ENCODE measurements around the gene BPI.
"Not testable (repeated sequence)": the region's sequence is repeated elsewhere in the genome, so short reads cannot be mapped to it uniquely, and the experiment has no call there.

Gene BPI

DNA sequence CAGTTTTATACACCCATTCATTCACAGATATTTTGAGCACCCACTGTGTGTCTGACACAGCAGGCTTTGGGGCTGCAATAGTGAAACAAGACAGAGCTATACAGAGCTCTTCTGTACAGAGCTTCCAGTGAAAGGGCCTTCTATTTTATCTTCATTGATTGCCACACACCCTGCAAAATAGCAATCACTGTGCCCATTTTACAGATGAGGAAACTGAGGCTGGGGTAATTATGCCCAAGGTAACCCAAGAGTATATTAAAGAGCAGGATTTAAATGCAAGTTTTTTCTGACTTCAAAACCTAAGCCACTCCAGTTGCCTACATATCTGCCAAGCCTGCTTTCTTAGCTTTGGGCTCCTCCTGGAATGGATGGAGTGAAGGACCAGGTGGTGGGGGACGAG lies 4.5 kb downstream of the BPI start:
- H3K36me3 Mint-ChIP-seq, result no peaks in the 10 kb centered on the region
- no peaks in the 10 kb centered on the region for H3K9me3 Mint-ChIP-seq
- no peak overlapping the region for H3K4me3 Mint-ChIP-seq
- no peak overlapping the region for H3K27ac Mint-ChIP-seq
- peaks cover 28% of the 10 kb centered on the region for H3K27me3 Mint-ChIP-seq
- H3K4me1 Mint-ChIP-seq, result peaks cover 13% of the 10 kb centered on the region

DNA sequence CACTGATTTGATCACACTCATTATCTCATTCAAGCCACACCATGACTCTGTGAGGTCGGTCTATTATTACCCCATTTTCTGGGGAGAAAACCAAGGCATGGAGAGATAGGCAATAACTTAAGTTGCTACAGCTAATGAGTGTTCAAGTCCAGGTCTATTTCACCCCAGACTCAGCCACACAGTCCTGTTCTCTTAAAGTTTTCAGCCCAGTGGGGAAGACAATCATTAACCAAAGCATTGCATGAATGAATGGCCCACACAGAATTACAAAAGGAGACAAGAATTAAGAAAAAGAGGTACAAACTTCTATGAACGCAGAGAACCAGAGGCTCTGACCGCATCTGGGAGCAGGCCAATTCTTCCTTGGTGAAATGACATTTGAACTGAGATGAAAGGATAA lies 7.1 kb downstream of the BPI start:
- Mint-ChIP-seq H3K36me3 (no peaks in the 10 kb centered on the region), H3K9me3 (no peaks in the 10 kb centered on the region), H3K4me3 (no peak overlapping the region), H3K27ac (no peak overlapping the region), H3K4me1 (no peaks in the 10 kb centered on the region), H3K27me3 (peaks cover 11% of the 10 kb centered on the region)

DNA sequence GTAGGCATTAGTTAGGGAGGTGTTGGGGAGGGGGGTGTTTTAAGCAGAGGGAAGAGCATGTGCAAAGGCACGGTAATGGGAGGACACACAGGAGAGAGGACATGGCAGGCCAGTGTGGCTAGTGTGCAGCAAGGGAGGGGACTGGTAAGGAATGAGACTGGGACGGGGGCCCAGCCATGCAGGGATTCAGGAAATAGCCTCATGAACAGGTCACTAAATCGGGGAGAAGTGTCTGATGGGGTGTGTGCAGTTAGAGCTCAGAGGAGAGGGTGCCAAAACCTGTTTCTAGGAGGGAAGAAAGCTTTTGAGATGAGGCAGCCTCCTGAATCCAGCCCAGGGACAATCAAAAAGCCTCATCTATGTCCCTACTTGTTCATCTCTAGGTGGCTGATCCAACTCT lies 7.5 kb downstream of the BPI start:
- H3K36me3 Mint-ChIP-seq, result no peaks in the 10 kb centered on the region
- peaks cover 7% of the 10 kb centered on the region for H3K27me3 Mint-ChIP-seq
- no peaks in the 10 kb centered on the region for H3K4me1 Mint-ChIP-seq
- H3K4me3 Mint-ChIP-seq, result no peak overlapping the region
- no peaks in the 10 kb centered on the region for H3K9me3 Mint-ChIP-seq
- H3K27ac Mint-ChIP-seq, result no peak overlapping the region

DNA sequence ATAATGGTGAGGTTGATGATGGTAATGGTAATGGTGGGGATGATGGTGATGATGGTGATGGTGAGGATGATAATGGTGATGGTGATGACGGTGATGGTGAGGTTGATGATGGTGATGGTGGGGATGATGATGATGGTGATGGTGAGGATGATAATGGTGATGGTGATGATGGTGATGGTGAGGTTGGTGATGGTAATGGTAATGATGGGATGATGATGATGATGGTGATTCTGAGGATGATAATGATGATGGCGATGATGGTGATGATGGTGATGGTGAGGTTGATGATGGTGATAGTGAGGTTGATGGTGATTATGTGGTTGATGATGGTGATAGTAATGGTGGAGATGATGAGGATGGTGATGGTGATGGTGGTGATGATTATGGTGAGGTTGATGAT lies 9.7 kb downstream of the BPI start:
- no peak overlapping the region for H3K27ac Mint-ChIP-seq
- H3K4me3 Mint-ChIP-seq, result no peak overlapping the region
- no peaks in the 10 kb centered on the region for H3K36me3 Mint-ChIP-seq
- no peaks in the 10 kb centered on the region for H3K9me3 Mint-ChIP-seq
- peaks cover 6% of the 10 kb centered on the region for H3K27me3 Mint-ChIP-seq
- H3K4me1 Mint-ChIP-seq, result no peaks in the 10 kb centered on the region

DNA sequence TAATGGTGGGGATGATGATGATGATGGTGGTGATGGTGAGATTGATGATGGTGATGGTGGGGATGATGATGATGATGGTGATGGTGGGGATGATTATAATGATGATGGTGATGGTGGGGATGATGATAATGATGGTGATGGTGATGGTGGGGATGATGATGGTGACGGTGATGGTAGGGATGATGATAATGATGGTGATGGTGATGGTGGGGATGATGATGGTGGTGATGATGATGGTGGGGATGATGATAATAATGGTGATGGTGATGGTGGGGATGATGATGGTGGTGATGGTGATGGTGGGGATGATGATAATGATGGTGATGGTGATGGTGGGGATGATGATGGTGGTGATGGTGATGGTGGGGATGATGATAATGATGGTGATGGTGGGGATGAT lies 10.4 kb downstream of the BPI start:
- not testable (repeated sequence) for H3K9me3 Mint-ChIP-seq

DNA sequence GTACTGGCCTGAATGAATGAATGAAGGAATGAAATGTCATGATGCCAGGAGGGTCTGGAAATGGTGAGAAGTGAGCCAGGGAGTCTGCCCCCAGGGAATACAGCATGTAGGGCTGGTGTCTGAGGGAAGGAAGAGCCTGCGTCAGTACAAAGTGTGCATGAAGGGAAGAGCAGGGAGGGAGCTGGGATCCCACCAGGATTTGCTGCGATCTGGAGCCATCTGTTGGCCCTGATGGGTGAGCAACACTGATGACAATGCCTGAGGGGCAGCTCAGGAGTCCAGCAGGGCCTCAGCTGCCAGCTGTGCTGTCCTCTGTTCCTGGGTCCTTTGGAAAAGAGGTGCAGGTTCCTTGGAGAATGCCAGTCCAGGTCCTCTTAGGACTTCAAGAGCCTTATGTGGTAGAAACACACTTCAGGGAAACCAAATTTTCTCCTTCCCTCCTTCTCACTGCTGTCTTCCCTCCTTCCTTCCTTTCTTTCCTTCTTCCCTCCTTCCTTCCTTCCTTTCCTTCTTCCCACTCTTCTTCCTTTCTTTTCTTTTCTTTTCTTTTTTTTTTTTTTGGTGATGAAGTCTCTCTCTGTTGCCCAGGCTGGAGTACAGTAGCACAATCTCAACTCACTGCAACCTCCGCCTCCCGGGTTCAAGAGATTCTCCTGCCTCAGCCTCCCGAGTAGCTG lies 11.5 kb downstream of the BPI start:
- no peak overlapping the region for H3K4me3 Mint-ChIP-seq
- no peaks in the 10 kb centered on the region for H3K4me1 Mint-ChIP-seq
- no peaks in the 10 kb centered on the region for H3K9me3 Mint-ChIP-seq
- H3K27me3 Mint-ChIP-seq, result peaks cover 12% of the 10 kb centered on the region
- H3K36me3 Mint-ChIP-seq, result no peaks in the 10 kb centered on the region
- H3K27ac Mint-ChIP-seq, result no peak overlapping the region

More for the DNA sequence above, 10.4 kb downstream of the BPI start:
- not testable (repeated sequence) for H3K27me3 Mint-ChIP-seq, H3K36me3 Mint-ChIP-seq, H3K4me3 Mint-ChIP-seq, H3K27ac Mint-ChIP-seq, H3K4me1 Mint-ChIP-seq

DNA sequence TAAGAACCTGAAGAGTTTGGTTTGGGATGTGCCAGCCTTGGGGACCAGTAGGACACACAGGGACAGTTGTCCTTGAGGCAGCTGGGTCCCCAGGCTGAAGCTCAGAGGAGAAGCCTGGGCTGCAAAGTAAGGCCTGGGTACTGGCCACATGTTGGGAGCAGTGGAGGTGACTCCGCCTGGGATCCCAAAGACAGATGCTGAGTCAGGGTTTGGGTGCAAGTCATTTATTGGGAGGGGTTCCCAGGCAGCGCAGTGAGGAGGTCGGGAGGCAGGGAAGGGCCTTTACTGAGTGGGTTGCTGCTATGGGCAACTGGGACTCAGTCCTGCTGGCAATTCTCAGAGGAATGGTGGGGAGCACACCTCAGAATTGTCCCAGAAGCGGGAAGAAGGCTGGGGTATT lies 12.4 kb downstream of the BPI start:
- Mint-ChIP-seq H3K4me1 (no peaks in the 10 kb centered on the region), H3K4me3 (no peak overlapping the region), H3K27ac (no peak overlapping the region), H3K9me3 (no peaks in the 10 kb centered on the region), H3K27me3 (peaks cover 13% of the 10 kb centered on the region), H3K36me3 (no peaks in the 10 kb centered on the region)

DNA sequence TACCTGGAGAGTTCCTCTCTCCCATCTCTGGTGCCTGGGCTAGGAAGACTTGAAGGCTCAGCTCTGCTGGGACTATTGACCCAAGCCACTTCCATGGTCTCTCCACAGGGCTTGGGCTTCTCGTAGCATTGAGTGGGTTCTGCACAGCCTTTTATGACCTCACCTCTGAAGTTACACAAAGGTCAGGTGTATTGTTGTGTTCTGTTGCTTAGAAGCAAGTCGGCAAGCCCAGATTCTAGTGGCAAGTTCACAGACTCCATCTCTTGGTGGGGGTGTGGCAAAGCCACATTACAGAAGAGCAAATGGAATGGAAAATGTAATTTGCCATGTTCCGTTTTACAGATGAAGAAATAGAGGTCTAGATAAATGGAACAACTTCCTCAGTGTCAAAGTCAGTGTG lies 13.5 kb downstream of the BPI start:
- Mint-ChIP-seq H3K27me3 (peaks cover 15% of the 10 kb centered on the region), H3K4me1 (no peaks in the 10 kb centered on the region), H3K36me3 (no peaks in the 10 kb centered on the region), H3K9me3 (no peaks in the 10 kb centered on the region), H3K27ac (no peak overlapping the region), H3K4me3 (no peak overlapping the region)

DNA sequence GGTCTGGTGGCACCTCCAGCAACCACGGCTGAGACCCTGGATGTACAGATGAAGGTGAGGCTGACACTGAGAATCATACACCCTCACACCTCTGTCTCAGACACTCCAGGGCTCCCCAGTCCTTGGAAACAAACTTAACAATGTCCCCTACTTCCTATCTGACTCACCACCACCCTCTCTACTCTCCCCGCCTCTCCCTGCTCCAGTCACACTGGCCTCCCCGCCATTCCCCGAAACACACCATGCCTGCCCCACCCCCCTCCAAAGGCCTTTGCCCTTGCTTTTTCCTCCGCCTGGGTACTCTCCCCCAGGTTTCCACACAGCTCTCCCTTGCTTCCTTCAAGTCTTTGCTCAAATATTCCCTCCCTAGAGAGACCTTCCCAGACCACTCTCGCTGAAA lies 16.3 kb downstream of the BPI start:
- Mint-ChIP-seq H3K27me3 (peaks cover 15% of the 10 kb centered on the region), H3K9me3 (no peaks in the 10 kb centered on the region), H3K4me3 (no peak overlapping the region), H3K4me1 (no peaks in the 10 kb centered on the region), H3K27ac (no peak overlapping the region), H3K36me3 (no peaks in the 10 kb centered on the region)

DNA sequence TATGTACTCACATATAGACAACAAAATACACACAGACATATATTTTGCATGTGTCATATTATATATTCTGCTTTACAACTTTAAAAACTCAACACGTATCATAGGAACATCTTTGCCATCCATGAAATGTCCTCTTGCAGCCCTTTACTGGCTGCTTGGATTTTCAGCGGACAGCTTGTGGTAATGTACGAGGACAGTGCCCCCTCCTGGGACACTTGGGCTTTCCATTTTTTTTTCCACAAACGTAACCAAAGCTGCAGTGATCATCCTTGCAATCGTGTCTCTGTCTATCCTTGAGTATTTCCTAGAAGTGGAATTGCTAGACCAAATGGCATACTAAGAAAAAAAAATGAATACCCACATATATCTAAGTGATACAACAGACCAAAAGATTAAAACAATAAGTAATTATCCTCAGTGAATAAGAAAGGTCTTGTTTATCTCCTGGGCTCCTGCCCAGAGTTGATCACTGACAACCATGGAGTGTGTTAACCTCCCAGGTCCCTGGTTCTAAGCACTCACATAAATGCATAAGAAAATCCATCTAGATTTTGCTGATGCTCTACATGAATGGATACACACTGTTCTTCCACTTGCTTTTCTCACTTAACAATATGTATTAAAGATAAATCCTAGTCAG lies 18.1 kb downstream of the BPI start:
- no peaks in the 10 kb centered on the region for H3K4me1 Mint-ChIP-seq
- H3K27me3 Mint-ChIP-seq, result peaks cover 14% of the 10 kb centered on the region
- H3K9me3 Mint-ChIP-seq, result no peaks in the 10 kb centered on the region
- H3K27ac Mint-ChIP-seq, result no peak overlapping the region
- no peak overlapping the region for H3K4me3 Mint-ChIP-seq
- no peaks in the 10 kb centered on the region for H3K36me3 Mint-ChIP-seq

DNA sequence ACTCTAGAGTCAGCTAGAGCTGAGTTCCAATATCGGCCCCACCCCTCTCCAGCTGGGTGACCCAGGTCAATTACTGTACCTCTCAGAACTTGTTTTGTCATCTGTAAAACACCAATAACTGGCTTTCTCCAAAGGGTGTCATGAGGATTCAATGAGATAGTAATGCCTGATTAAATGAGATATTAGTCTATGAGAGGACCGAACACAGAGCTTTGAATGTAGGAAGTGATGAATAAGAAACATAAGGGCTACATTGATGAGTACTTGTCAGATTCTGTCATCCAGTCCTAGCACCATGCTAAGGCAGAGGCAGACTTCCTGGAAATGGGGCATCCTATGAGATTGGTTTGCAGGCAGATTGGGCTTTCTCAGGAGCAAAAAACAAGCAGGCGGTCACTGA lies 20.2 kb downstream of the BPI start:
- H3K9me3 Mint-ChIP-seq, result no peaks in the 10 kb centered on the region
- H3K4me3 Mint-ChIP-seq, result no peak overlapping the region
- no peaks in the 10 kb centered on the region for H3K36me3 Mint-ChIP-seq
- H3K27ac Mint-ChIP-seq, result no peak overlapping the region
- peaks cover 16% of the 10 kb centered on the region for H3K27me3 Mint-ChIP-seq
- H3K4me1 Mint-ChIP-seq, result no peaks in the 10 kb centered on the region

DNA sequence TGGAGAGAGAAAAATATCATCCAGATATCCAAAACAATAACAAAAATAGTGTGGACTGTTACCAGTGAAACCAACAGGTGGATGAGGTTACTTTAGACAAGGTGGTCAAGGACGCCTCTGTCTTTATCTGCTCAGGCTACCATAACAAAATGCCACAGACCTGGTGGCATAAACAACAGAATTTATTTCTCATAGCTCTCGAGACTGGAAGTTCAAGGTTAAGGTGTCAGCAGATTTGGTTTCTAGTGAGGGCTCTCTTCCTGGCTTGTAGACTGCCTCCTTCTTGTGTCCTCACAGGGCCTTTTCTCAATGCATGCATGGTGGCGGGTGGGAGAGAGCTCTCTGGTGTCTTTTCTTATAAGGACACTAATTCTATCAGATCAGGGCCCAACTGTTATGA lies 21.2 kb downstream of the BPI start:
- peaks cover 14% of the 10 kb centered on the region for H3K27me3 Mint-ChIP-seq
- no peak overlapping the region for H3K27ac Mint-ChIP-seq
- no peaks in the 10 kb centered on the region for H3K36me3 Mint-ChIP-seq
- H3K9me3 Mint-ChIP-seq, result no peaks in the 10 kb centered on the region
- H3K4me3 Mint-ChIP-seq, result no peak overlapping the region
- no peaks in the 10 kb centered on the region for H3K4me1 Mint-ChIP-seq

DNA sequence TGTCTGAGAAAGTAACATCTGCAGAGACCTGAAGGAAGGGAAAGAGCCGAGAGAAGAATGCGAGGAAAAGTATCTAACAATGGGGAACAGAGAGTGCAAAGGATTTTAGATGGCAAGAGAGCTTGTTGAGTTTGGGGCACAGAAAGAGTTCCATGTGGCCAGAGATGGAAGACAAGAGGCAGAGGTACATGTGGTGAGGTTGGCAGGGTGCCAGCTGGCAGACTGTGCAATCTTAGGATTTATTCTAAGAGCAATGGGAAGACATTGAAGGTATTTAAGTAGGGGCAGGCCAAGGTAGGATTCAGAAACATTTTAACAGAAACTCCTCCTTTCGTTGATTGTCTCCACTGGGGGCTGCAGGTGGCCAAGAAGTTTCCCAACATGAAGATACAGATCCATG lies 21.9 kb downstream of the BPI start:
- H3K9me3 Mint-ChIP-seq, result no peaks in the 10 kb centered on the region

DNA sequence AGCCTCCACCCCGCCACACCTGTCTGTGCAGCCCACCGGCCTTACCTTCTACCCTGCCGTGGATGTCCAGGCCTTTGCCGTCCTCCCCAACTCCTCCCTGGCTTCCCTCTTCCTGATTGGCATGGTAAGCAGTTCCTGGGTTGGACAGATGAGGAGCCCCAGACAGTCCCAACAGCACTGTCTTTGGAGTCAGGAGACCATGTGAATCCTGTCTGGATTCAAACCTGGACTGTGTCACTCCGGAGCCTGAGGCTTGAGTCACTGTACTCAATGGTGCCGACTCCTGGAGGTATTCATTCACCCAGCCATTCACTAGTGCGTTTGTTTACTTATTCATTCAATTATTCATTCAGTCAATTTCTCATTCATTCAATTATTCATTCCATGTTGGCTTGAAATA lies 22.4 kb downstream of the BPI start:
- H3K27me3 Mint-ChIP-seq, result peaks cover 8% of the 10 kb centered on the region
- H3K4me1 Mint-ChIP-seq, result no peaks in the 10 kb centered on the region
- H3K36me3 Mint-ChIP-seq, result no peaks in the 10 kb centered on the region
- no peaks in the 10 kb centered on the region for H3K9me3 Mint-ChIP-seq
- no peak overlapping the region for H3K4me3 Mint-ChIP-seq
- no peak overlapping the region for H3K27ac Mint-ChIP-seq

More for the DNA sequence above, 21.9 kb downstream of the BPI start:
- H3K4me1 Mint-ChIP-seq, result no peaks in the 10 kb centered on the region
- H3K27me3 Mint-ChIP-seq, result peaks cover 9% of the 10 kb centered on the region
- no peak overlapping the region for H3K27ac Mint-ChIP-seq
- H3K4me3 Mint-ChIP-seq, result no peak overlapping the region
- no peaks in the 10 kb centered on the region for H3K36me3 Mint-ChIP-seq

DNA sequence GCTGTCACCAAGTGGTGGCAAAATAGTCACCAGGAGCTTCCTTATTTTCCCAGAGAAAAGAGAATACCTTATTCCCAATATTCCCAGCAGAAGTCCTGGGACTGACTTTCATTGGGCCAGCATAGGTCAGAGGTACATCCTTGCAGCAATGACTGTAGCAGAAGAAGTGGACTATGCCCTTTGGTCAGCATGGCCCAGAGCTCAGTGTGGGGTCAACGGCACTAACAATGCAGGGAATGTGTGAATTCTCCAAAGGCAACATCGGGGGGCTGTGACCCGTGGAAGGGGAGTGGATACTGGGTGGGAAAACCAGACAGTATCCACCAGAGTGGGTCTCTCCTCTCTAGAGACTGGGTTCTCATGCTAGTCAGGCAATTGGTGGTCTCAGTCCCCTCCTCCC lies 26.7 kb downstream of the BPI start:
- Mint-ChIP-seq H3K4me1 (no peaks in the 10 kb centered on the region), H3K4me3 (no peak overlapping the region), H3K9me3 (no peaks in the 10 kb centered on the region), H3K36me3 (no peaks in the 10 kb centered on the region), H3K27me3 (peaks cover 12% of the 10 kb centered on the region), H3K27ac (no peak overlapping the region)

DNA sequence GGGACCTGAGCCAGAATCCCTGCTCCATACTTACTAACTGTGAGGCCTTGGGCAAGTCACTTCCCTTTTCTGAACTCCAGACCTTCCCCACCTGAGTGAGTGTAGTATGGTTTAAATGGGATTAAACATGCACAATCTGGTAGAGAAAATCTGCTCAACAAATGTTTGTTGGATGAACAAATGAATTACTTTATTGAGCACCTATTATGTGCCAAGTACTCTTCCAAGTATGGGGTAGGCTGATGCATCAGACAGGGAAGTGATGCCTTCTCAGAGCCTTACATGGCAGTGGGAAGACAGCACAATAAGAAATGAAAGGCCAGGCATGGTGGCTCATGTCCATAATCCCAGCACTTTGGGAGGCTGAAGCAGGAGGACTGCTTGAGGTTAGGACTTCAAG lies 27.3 kb downstream of the BPI start:
- H3K27ac Mint-ChIP-seq, result no peak overlapping the region
- peaks cover 14% of the 10 kb centered on the region for H3K27me3 Mint-ChIP-seq
- no peak overlapping the region for H3K4me3 Mint-ChIP-seq
- no peaks in the 10 kb centered on the region for H3K9me3 Mint-ChIP-seq
- H3K36me3 Mint-ChIP-seq, result no peaks in the 10 kb centered on the region
- no peaks in the 10 kb centered on the region for H3K4me1 Mint-ChIP-seq

DNA sequence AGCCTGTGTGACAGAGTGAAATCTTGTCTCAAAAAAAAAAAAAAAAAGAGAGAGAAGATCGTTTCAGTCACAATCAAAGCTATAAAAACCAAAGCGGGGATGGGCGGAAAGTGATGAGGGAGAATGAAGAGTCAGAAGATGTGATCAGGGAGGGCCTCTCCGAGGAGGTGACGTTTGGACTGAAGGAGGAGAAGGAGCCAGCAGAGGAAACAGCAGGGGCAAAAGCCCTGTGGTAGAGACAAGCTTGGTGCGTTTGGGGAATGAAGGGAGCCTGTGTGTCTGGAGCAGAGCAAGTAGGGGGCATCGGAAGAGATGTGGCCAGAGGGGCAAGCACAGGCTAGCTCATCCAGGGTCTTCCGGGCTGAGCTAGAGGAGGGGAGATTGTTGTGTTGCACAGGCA lies 27.9 kb downstream of the BPI start:
- Mint-ChIP-seq H3K9me3 (no peaks in the 10 kb centered on the region), H3K27ac (no peak overlapping the region), H3K27me3 (peaks cover 17% of the 10 kb centered on the region), H3K4me1 (no peaks in the 10 kb centered on the region), H3K4me3 (no peak overlapping the region), H3K36me3 (no peaks in the 10 kb centered on the region)

All from activated naive CD4-positive, alpha-beta T cell treated with anti-CD3 and anti-CD28 coated beads, Interleukin-2, amount 50 U/mL, for 24 hours (primary cell).